Colonic mucosa (tissue), 4 donors: ENCODE measurements around the gene CBX6. TPM values are rescaled to one million over a fixed set of nuclear protein-coding genes. Genes with fewer than 3 reads are reported as not detected.

Source experiments
- DNase-seq: peaks from one replicate; pipeline ENCODE4 v3.0.0-alpha.2; 2020
- H3K27ac ChIP-seq: fragments of 200-600 bp; one replicate; pipeline ENCODE4 v1.8.0; 2021
- H3K27me3 ChIP-seq: fragments of 200-600 bp; one replicate; pipeline ENCODE4 v1.8.0; 2021
- H3K36me3 ChIP-seq: fragments of 200-600 bp; one replicate; pipeline ENCODE4 v1.8.0; 2021
- H3K4me1 ChIP-seq: fragments of 200-600 bp; one replicate; pipeline ENCODE4 v1.8.0; 2021; ENCODE audit warnings: mild to moderate bottlenecking
- H3K4me3 ChIP-seq: fragments of 200-600 bp; one replicate; pipeline ENCODE4 v1.8.0; 2021
- H3K9ac ChIP-seq, 2 donors: one replicate each; pipeline ENCODE4 v1.7.0; 2013; ENCODE audit warnings: control low read depth in 2 of 2, low read depth in 2 of 2, low read length in 2 of 2
- H3K9me3 ChIP-seq: fragments of 200-600 bp; one replicate; pipeline ENCODE4 v1.8.0; 2021
- CTCF ChIP-seq: fragments of 200-600 bp; IDR thresholded peaks from one replicate; pipeline ENCODE4 v1.8.0; 2022; ENCODE audit warnings: antibody characterized with exemption, mild to moderate bottlenecking
- intact Hi-C: fragments of 100-400 bp; cut with DNase I; formaldehyde crosslinking; loops from one replicate; pipeline ENCODE4 v1.14.1; 2022
- total RNA-seq, 2 donors: library from RNA; stranded (reverse); fragmentation: NEBNext Ultra II Directional in 1 of 2; extraction: Animal tissue kit (Norgen Biotek cat#: 25700) in 1 of 2; gene quantifications; one replicate each; pipeline ENCODE4 v1.2.1, GENCODE V29; 2021
- donor health status: healthy.
- donor health status: DM: no; HTN: no; CAD: no.
- donor health status: DM: no; HTN: no; CAD: no.

CBX6 gene
- total RNA-seq, 2 donors from 2014 or later, result 9.2 to 14.5 TPM

DNA sequence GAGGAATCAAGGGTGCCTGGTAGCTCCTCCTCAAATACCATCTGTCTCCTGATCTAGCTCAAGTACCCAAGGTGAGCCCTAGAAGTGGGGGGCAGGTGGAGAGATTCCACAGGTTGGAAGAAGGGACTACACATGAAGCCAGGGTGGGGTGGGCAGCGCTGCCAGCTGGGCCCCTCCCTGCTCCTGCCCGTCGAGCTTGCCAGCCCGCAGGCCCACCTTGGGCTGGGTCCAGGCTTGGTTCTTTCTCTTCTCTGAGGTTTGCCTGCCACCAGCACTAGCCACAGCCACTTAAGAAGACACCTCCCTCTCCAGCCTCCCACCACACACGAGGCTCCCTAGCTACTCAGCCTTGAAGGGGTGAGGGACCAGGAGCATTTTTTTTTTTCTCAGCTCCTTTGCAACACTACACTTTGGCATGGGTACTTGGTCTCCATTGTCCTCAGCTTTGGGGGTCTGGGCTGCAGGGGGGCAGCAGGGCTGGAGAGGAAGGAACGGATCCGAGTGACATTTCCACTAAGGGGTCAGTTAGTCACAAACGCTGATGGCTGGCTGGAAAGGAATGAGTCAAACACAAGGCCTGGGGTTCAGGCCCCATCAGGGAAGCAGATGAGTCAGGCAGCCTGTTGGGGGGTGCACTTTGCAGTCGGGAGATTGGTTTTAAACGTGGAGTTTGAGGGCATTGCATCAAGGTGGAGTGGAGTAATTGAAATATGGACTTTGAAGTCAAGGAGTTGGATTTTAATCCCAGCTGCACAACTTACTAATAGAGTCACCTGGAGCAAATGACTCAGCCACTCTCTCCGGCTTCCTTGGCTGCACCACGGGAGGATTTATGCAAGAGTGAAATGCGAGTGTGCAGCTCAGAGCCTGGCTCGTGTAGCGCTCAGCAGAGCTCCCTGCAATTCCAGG, 20.8 kb downstream of the CBX6 start:
- H3K9me3 ChIP-seq, result no peaks in the 10 kb centered on the region
- H3K36me3 ChIP-seq, result no peaks in the 10 kb centered on the region
- no peaks in the 10 kb centered on the region for H3K27me3 ChIP-seq
- H3K4me3 ChIP-seq, result no peak overlapping the region
- no peaks in the 10 kb centered on the region for H3K4me1 ChIP-seq
- intact Hi-C loops, result no loop called here
- no peak overlapping the region for H3K9ac ChIP-seq
- no peak overlapping the region for H3K27ac ChIP-seq
- TF ChIP-seq CTCF, result no peak
- DNase-seq, result no peak

DNA sequence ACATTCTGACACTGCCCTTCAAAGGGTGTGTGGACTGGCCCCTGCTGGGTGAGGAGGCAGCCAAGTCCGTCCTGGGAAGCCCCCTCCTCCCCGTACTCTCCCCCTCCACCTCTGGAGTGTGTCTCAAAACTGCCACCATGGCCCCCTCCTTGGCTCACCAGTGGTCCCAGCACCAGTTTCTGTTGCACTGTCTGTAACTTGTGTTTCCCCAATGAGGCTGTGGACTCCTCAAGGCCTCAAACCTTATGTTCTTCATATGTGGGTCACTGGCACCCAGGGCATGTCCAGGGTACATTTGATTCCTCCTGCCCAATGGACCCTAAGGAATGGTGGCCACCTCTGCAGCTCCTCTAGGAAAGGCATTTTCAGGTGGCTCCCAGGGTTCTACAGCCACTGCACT, 21.6 kb downstream of the CBX6 start:
- H3K36me3 ChIP-seq, result no peaks in the 10 kb centered on the region
- no peak overlapping the region for H3K27ac ChIP-seq
- no peak for TF ChIP-seq CTCF
- no peaks in the 10 kb centered on the region for H3K4me1 ChIP-seq
- intact Hi-C loops, result no loop called here
- H3K9me3 ChIP-seq, result no peaks in the 10 kb centered on the region
- no peak for DNase-seq
- H3K27me3 ChIP-seq, result no peaks in the 10 kb centered on the region
- H3K4me3 ChIP-seq, result no peak overlapping the region
- H3K9ac ChIP-seq, result no peak overlapping the region

DNA sequence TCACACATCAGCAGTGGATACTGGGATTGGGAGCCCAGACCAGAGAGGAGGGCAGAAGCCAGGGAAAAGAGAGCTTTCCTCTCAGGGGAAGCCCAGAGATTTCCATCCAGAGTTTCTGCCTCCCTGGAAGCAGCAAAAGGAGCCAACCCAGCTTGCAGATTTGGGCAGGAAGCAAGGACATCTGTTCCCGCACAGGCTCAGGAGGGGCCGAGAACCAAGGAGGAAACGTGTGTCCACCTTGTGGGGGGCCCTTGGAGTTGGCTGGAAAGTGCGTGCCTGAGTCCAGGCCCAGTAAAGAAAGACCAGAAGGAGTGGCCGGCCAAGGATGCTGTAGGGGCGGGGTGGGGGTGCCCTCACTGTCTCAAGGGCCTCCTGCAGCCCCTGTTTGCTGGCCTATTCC, 22.2 kb downstream of the CBX6 start:
- H3K9ac ChIP-seq, result no peak overlapping the region
- no peaks in the 10 kb centered on the region for H3K9me3 ChIP-seq
- H3K27ac ChIP-seq, result no peak overlapping the region
- intact Hi-C loops, result loop anchor here (10.0 kb wide), 1 partner anchor 75 kb away; no protein-coding TSS in a partner anchor
- no peaks in the 10 kb centered on the region for H3K27me3 ChIP-seq
- no peaks in the 10 kb centered on the region for H3K4me1 ChIP-seq
- DNase-seq, result no peak
- no peak for TF ChIP-seq CTCF
- no peaks in the 10 kb centered on the region for H3K36me3 ChIP-seq
- H3K4me3 ChIP-seq, result no peak overlapping the region

DNA sequence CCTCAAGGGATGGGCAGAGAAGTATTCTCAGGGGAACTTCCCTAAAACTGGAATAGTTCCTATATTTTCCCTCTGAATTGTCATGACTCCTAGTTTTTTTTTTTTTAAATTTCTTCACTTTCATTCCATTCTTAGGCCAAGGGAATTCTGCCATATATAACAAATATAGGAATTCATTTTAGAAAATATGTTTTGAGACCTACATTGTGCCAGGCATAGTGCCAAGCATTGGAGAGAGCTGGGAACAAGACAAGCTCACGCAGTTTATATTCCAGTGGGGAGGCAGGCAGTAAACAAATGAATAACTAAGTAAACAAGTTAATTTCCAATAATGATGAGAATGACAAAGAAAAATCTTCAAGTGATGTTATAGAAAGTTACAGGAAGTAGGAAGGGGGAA, 25.6 kb downstream of the CBX6 start:
- TF ChIP-seq CTCF, result no peak
- Histone ChIP-seq H3K4me1 (peaks cover 3% of the 10 kb centered on the region), H3K36me3 (no peaks in the 10 kb centered on the region), H3K27me3 (peaks cover 23% of the 10 kb centered on the region), H3K9ac (no peak overlapping the region), H3K27ac (no peak overlapping the region), H3K9me3 (no peaks in the 10 kb centered on the region), H3K4me3 (no peak overlapping the region)
- intact Hi-C loops, result loop anchor here (10.0 kb wide), 1 partner anchor 72 kb away; no protein-coding TSS in a partner anchor
- no peak for DNase-seq

DNA sequence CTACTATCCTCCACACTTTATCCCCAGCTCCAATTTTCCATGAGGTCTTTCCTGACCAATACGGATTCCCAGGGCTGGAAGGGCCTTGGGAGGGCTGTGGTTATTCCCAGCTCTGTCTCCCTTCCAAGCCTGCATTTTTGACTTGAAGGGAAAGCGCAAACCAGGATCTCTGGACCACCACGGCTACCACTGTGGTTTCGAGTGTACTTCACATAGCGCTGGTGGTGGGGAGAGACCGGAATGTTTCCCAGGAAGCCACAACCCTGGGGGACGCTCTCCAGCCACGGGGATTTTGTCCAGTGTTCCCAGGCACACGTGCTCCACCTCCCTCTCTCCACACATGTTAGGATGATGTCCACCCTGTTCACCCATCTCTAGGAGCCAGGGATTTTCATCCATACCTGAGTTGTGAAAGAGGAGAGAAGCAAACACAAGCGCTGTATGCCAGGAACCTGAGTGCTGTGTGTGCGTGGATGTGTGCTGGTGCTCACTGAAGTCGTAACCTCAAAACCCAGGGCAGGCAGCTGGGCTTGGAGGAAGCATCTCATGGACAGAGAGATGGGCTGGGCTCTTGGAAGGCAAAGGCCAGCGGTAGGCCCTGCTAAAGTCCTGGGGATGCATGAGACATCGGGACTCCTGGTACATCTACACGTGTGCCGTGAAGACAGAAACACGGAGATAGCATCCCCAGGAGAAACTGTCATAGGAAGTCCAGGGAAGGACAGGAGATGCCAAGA, 26.8 kb downstream of the CBX6 start:
- Histone ChIP-seq H3K9me3 (no peaks in the 10 kb centered on the region), H3K4me3 (no peak overlapping the region), H3K27ac (no peak overlapping the region), H3K36me3 (no peaks in the 10 kb centered on the region), H3K27me3 (peaks cover 23% of the 10 kb centered on the region), H3K9ac (no peak overlapping the region), H3K4me1 (peaks cover 3% of the 10 kb centered on the region)
- no peak for DNase-seq
- intact Hi-C loops, result loop anchor here (10.0 kb wide), 1 partner anchor 70 kb away; no protein-coding TSS in a partner anchor
- TF ChIP-seq CTCF, result no peak
